CD4-positive, alpha-beta T cell treated with Interleukin-21 for 1 hour (primary cell): ENCODE data around the gene TRIM8.
A peak's percentile ranks its signal among the peaks of the same experiment; 100 is the strongest.

Source experiments
- DNase-seq: peaks from one replicate; pipeline ENCODE4 v3.0.0-alpha.2; 2020

TRIM8 gene, protein sequence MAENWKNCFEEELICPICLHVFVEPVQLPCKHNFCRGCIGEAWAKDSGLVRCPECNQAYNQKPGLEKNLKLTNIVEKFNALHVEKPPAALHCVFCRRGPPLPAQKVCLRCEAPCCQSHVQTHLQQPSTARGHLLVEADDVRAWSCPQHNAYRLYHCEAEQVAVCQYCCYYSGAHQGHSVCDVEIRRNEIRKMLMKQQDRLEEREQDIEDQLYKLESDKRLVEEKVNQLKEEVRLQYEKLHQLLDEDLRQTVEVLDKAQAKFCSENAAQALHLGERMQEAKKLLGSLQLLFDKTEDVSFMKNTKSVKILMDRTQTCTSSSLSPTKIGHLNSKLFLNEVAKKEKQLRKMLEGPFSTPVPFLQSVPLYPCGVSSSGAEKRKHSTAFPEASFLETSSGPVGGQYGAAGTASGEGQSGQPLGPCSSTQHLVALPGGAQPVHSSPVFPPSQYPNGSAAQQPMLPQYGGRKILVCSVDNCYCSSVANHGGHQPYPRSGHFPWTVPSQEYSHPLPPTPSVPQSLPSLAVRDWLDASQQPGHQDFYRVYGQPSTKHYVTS

DNA sequence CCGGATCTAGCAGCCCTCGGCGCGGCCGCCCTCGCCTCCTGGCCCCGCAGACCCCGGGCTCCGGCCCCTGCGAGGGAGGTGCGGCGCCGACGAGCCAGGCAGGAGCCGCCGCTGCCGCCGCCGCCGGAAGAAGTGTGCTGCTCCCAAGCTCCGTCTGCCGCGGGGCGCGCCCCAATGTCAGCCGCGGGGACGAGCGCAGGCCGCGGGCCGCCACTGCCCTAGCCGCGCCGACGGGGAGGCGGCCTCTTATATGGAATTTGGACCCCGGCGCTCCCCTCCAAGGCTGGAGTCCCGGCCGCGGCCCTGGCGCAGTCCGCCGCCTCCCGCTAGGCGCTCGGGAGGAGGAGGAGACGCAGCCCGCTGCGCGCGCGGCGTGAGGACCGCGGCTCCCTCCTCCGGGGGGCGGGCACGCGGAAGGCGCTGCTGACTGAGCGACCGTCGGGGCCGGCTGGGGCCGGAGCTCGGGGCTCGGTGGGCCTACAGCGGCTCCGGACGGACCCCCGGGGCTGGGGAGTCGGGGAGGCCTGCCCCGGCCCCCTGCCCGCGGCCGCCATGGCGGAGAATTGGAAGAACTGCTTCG is at the start of gene TRIM8:
Gene TRIM8, plus strand, starts transcription at position 414 of the 580 bp plus-strand sequence. Its CDS starts 139 bp downstream, at position 553.
- DNase-seq: peak; percentile 54

DNA sequence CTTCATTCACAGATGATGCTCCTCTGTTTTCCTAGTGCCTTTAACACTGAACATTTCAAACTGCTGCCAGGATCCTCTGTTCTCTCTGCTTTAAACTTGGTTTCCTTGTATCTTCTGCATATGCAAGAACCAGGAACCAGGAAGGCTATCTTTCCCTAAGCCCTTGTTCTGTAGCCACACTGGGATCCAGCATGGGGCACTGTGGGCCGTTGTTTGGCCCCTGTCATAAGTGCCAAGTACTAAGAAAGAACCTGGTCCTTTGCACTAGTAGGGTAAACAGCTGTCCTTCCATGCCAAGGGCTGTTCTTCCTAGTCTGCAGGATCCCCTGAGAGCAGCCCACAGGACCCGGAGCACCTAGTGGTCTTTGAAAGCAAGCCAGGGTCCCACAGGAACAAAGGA is 49.0 kb upstream of the TRIM8 start:
- no peak for DNase-seq

DNA sequence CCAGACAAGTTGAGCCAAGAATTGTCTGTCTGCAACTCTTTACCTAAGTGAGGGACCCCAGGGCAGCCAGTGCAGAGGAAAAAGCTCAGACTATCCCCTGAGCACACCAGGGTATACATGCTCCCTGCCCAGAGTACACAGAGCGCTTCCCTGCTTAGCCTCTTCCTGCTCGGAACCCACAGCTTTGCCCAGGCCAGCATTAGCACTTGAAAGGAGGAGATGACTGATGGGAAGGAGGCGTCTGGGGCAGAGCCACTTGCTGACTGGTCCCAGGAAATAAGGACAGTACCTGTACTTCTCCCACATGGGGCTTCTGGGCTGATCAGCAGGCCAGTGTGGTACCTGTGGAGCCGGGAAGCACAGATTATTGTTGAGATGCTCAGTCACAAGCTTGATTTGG is 48.4 kb upstream of the TRIM8 start:
- DNase-seq: no peak

DNA sequence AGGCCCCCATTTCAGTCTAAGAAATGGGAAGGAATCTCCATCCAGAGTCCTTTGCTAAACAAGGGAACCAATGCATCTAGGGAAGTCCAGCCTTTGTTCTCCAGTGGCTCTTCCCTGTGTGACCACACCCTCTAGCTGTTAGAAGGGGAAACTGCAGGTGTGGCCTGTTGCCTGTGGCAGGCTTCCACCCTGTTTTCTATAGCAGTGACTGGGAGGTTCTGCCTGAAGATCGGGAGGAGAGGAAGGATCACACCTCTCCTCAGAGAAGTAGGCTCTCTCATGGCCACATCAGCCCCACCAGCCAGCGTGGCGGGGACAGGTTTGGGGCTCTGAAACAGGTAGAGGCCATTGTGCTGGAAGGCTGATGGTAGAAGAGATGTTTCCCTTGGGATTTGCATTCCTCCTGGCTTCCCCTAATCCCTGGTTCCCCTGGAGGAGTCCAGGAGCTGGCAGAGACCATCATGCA is 47.7 kb upstream of the TRIM8 start:
- peak; percentile 36 for DNase-seq

DNA sequence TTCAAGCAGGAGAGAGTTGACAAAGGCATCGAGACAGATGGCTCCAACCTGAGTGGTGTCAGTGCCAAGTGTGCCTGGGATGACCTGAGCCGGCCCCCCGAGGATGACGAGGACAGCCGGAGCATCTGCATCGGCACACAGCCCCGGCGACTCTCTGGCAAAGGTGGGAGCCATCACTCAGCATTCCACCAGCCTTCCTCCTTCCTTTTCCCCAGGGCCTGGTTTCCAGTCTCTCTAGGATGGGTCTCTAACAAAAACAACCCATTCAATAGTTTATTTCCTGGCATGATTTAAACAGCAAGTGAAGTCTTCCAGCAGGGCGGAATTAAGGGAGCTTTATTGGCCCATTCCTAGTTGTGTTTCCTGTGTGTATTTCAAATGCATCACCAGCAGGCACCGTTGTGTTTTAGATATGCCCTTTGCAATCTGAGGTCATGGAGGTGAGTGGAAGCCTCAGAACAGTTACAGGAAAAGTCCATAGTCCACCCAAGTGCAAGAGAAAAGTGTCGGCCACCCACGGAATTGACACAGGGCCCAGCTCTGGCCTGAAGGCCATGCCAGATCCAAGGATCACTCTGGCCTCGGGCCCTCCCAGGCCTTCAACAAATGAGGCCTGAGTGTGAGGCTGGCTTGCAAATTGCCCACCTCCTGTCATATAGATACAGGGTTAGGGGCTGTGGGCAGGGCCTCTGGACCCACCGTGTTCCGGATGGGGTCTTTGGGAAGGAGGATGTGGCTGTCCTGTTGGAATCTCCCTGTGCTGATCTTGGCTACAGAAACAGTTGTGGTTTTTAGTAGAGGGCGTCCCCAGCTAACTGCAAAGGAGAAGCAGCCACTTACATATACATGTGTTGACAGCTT is 46.9 kb upstream of the TRIM8 start:
- DNase-seq: no peak

DNA sequence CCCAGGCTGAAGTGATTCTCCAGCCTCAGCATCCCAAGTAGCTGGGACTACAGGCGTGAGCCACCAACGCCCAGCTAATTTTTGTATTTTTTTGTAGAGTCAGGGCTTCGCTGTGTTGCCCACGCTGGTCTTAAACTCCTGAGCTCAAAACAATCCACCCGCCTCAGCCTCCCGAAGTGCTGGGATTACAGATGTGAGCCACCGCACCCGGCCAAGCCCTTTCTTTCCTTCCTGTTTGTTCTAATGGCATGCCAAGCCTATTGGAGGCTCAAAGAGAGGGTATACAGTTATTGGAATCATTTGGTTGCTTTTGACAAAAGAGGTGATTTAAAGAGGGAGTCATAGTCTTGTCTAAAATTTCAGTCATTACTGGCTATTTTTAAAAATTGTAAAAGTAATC is 46.0 kb upstream of the TRIM8 start:
- DNase-seq: no peak

DNA sequence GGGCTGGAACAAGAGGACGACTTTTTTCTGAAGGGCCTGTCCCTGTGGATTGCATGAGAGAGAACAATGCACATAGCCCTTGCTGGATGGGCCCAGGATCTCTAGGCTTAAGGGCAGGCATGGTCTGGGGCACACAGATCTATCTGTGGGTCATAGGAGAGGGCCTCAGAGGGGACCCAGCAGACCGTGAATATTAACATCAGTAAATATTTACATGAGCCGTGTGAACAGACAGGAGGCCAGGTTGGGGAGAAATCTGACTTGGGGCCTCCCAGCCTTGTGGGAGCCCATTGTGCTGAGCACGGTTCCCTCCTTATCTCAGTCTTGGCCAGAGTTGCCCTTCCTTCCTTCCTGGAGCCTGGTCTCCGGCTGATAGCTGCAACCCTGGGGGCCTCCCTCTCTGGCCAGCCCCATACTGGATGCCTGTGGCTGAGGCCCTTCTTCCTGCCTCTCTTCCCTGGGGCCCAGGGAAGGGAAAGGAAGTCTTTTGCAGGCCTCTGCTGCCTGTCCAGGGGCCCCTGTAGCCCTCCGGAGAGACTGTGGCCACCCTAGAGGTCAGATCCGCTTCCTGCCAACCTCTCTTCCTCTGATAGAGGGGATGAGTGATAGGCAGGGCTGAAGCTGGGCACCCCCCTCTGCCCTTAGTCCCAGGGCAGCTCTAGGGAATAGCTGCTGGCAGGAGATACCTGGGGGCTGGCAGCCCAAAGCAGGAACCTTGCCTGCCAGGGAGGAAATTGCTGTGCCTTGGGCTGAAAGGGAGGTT is 44.5 kb upstream of the TRIM8 start:
- DNase-seq: no peak

DNA sequence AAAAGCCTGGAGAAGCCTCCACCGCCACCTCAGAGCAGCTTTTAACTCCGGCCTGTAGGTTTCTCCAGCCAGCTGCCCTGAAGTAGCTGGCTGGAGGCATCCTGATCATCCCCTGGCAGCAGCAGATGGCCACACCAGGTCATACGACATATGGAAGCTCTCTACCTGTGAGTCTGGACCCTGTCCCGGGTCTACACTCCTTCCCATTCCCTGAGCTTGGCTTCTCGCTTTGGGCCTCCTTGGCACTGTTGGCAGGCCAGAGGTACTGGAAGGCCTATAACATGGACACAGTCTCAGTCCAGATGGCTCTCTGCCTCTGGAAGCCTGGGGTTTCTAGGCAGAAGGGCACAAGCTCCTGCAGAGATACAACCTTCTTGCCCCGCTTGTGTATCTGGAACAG is 43.5 kb upstream of the TRIM8 start:
- DNase-seq: no peak

DNA sequence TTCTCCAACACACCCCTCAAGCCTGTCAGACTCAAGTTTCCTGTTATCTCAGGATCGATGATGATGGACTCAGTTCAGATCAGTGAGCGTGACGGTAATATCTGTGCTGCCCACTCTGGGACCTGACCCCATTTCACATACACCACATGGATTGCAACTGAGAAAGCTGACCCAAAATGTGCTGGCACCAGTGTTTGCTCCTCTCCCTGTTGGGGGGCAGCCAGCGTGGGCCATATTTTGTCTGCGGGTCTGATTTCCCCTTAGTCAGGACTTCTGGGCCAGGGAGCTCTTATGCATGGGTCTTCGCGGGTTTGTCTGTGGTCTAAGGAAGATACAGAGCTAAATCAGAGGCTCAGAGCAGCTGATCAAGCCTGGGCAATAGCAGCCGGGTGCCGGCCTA is 42.6 kb upstream of the TRIM8 start:
- no peak for DNase-seq

DNA sequence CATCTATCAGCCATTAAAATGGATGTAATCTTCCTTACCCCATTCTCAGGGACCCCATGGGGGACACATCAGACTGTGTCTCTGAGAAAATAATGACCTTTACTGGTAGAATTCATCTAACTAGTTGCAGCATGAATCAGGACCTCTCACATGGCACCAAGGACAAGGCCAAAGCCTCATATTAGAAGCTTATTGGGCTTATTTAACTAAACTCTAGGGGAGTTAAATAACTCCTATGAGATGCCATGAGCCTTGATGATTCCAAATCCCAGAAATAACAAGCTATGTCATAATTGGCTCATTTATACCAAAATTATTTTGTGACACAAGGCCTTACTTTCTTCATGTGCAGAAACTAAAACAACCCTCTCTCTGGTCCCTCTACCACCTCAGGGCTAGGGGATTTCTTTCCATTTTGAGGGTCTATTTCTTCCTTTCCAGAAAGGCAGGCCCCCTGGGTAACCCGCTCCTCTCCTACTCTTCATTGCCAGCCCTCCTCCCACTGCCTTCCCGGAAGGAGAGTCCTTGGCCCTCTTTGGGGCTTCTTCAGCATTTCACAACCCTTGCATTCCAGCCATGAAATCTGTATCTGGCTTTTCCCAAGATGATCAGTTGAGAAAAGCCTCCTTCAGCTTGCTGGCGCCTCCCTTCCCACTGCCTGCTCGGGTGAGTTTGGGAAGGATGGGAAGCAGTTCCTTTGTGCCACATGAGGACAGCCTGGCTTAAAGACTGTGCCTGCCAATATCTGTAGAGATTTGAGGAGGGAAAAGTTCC is 41.8 kb upstream of the TRIM8 start:
- no peak for DNase-seq

DNA sequence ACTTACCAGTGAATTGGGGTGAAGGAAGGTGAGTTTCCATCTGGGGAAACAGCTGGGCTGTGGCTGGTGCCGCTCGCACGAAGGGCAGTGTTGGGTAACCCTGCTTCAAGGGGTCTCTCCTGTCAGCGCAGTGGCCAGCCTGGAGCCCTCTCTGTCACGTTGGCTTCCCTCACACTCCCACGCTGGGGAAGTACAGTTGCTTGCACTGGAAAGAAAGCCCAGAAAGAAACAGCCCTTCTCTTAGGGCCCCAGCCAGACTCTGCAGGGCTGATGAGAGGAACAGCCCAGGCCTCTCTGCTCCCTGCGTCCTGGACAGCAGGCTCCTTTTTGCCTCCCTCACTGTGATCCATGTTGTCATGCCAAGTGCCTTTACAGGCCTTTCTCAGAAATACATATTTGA is 40.3 kb upstream of the TRIM8 start:
- no peak for DNase-seq

DNA sequence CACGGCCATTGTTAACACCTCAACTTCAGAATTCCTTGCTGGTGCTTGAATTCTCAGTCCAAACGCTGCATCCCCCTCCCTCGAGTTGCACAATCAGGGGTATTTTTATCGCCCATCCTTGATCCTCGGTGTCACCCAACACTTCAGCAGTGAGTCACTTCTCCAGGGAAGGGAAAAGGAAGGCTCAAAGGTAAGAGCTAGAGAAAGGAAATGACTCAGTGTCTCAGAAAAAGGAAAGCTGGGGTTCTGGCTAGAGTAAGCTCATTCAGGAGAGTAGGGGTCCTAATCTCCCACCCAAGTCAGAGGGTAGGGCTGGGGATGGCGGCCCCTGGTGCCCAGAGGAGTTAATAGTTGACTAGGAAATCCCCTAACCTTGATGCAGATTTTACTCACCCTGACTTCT is 39.8 kb upstream of the TRIM8 start:
- DNase-seq: no peak

DNA sequence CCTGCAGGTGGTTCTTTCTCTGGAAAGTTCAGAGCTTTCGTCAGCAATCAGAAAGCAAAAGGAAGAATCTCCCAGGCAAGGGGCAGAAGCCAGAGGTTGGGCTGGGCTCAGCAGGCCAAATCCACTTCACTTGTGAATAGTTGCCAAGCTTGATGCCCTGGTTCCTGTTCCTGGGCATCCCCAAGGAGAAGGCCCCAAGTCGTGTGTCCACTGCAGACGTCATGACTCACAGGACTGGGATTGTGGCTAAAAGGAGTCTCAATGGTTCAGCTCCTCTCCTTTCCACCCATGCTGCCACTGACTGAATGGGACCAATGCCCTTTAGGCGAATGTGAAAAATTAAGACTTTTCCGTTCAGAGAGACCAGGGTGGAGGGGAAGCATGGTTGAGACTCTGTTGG is 38.6 kb upstream of the TRIM8 start:
- DNase-seq: no peak

DNA sequence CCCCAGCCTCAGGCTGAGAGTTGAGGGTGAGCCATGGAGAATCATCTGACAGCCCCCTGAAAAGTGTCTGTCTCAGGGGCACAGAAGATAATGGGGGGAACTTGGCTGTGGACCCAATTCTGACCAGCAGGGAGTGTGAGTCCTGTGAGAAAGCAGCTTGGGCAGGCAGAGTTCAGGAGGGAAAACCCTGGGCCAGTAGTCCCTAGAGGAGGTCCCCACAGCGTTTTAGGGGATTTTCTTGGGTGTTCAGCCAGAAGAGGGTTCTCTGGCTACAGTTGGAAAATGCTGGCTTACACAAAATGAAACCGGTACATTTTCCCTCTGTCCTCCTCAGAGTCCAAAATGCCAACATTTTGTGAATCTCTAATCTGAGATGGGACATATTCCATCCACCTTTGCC is 35.8 kb upstream of the TRIM8 start:
- DNase-seq: no peak

DNA sequence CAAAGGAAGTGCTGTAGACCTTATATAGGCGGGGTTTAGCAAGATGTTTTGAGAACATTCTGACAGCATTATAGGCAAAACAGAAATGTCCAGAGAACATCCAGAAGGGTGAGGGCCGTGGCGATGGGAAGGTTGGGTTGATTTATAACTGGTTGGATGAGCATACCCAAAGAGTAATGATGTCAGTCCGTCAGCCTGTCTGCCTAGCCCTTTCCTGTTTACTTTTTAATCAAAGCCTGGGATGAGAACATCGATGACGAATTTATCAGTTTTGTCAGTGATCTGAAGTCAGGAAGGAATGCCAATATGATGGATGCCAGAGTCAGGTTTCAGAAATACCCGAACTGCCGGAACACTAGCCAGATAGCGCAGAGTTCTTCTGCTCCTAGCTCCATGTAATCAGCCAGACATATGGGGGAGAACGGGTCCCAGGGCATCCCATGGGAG is 33.8 kb upstream of the TRIM8 start:
- DNase-seq: peak; percentile 21

DNA sequence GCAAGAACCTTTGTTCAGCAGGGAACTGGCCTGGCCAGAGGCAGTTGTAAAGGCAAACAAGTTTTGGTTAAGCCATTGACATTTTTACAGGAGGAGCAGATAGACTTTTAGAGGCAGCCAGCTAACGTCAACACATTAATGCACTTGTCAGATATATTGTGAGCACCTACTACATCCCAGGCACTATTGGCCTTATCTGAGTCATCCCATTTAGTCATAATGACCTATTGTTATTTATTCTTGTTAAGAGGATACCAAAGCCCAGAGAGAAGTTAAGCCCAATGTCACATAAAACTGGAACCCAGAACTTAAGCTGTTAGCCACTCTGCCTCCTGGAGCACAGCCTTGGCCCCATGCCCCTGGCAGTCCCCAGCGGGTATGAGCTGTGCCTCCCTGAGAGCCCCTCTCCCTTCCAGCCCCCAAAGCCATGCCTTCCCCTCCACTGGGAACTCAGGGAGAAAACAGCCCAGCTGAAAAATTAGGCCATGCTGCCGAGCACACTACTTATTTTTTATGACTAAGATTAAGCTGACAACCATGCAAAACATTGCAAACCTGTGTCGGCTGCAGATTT is 32.7 kb upstream of the TRIM8 start:
- no peak for DNase-seq

DNA sequence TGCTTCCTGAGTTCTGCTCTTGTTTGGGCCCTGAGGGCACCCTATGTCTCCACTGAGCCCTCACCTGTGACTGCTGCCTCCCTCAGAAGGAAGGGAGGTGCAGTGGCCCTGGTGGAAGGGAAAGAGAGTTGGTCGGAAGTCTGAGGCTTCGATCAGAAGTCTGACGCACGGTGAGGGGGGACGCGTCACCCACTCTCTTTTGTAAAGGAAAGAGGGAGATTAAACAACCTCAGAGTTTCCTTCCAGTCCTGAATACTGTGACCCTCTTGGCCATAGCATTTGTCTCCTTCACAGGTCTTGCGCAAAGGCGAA is 31.4 kb upstream of the TRIM8 start:
- DNase-seq: peak; percentile 59

DNA sequence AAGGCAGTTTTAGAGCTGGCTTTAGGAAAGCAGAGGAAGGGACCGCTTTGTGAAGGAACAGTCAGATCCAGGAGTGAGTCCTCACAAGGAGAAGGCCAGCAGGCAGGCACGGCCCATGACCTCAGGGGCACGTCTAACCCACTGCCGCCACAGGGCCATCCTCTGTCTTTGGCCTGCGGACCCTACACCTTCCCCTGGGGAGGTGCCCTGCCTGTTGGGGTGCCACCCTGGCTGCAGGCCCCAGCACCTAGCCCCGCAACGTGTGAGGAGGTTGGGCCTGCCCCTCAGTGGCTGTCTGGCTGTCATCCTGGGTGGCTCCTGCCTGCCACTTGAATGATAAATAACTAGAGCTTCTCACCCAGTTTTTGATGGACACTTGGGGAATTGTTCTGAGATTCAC is 31.0 kb upstream of the TRIM8 start:
- DNase-seq: no peak

DNA sequence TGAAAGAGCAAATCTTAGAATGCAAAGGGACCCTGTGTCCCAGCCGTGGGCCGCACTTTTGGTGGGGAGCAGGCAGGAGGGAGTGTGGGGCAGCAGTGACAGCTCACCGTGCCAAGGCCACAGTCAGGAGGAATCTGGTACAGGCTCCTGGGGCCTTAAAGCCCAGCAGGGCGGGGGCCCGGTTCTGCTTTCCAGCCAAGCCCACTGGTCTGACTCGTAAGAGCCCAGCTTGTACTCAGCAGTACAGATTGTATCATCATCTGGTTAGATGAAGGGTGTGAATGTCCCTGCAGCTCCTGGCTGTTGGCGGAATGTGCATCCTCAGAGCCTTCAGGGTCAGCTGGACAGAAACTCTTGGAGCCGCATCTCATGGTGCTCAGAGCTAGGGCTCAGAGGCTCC is 30.5 kb upstream of the TRIM8 start:
- DNase-seq: no peak

DNA sequence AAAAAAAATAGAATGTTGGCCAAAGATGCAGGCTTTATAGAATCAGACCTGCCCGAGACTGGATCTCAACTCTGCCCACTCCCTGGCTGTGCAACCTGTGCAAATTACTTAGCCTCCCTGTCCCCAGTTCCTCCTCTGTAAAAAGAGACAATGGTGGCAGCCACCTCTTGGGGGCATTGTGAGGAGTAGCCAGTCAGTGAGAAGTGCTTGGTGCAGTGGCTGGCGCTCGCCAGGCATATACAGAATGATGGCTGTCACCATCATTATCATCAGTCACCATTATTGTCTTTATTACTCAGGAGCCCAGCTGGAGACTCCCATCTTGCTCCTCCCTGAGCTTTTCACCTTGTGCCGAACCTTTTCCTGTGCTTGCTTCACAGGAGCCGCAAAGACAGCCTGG is 29.4 kb upstream of the TRIM8 start:
- no peak for DNase-seq

DNA sequence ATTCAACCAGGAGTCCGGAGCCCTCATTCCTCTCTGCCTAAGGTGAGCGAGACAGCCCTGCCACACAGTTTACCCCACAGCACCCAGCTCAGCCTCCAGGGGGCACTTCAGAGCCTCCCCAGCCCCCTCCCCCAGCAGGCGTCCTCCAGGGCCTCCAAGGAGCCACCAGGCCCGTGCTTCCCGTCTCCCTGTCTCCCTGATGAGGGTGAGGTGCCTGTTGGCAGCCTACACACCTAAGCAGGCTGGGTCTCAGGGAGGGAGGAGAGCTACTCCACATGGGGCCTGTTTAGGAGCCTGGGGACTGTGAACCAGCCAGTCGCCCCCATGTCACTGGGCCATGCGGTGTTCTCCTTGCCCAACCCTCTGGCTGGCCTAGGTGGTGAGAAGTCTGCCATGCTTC is 28.9 kb upstream of the TRIM8 start:
- DNase-seq: no peak
